HepG2 (cell line): Measurements from ENCODE around the gene ACTN4.

ENCODE experiments used
- CEBPB ChIP-seq: IDR thresholded peaks from 2 replicates; pipeline ENCODE4 v1.6.1; 2011; ENCODE audit warnings: low read depth, low read length, improper control_type of control experiment, borderline replicate concordance
- CENPT ChIP-seq: sonication (generic); formaldehyde crosslinking; IDR thresholded peaks from 2 replicates; pipeline ENCODE4 v1.8.0; 2022; ENCODE audit warnings: low read depth, mild to moderate bottlenecking, moderate library complexity, missing genetic modification reagents
- FOXK2 ChIP-seq: fragments of 450-650 bp; IDR thresholded peaks from 2 replicates; pipeline ENCODE4 v1.6.1; 2016
- HCFC1 ChIP-seq: fragments of 150-350 bp; IDR thresholded peaks from 2 replicates; pipeline ENCODE4 v1.6.1; 2014; ENCODE audit warnings: low read depth, low read length
- IKZF1 ChIP-seq: fragments of 450-650 bp; IDR thresholded peaks from 2 replicates; pipeline ENCODE4 v1.7.1; 2016
- MYC ChIP-seq: sonication (generic); formaldehyde crosslinking; IDR thresholded peaks from 2 replicates; pipeline ENCODE4 v1.9.0; 2021; ENCODE audit warnings: missing genetic modification reagents, borderline replicate concordance
- SNRNP70 ChIP-seq: fragments of 200-400 bp; formaldehyde crosslinking; IDR thresholded peaks from 2 replicates; pipeline ENCODE4 v1.6.1; 2017; ENCODE audit warnings: mild to moderate bottlenecking, low read depth, low read length, moderate library complexity
- TEAD2 ChIP-seq: sonication (generic); formaldehyde crosslinking; IDR thresholded peaks from 2 replicates; pipeline ENCODE4 v1.9.0; 2021; ENCODE audit warnings: missing genetic modification reagents
- ZFP1 ChIP-seq: IDR thresholded peaks from 2 replicates; pipeline ENCODE4 v1.6.1; 2016
- ZNF629 ChIP-seq: sonication (generic); formaldehyde crosslinking; conservative IDR thresholded peaks from 2 replicates; pipeline ENCODE4 v1.5.0; 2020; ENCODE audit warnings: missing genetic modification reagents
- ZNF674 ChIP-seq: sonication (generic); formaldehyde crosslinking; IDR thresholded peaks from 2 replicates; pipeline ENCODE4 v1.5.0; 2020; ENCODE audit warnings: low read depth, mild to moderate bottlenecking, missing genetic modification reagents
- ZNF878 ChIP-seq: sonication (generic); formaldehyde crosslinking; IDR thresholded peaks from 2 replicates; pipeline ENCODE4 v1.8.1; 2023; ENCODE audit warnings: mild to moderate bottlenecking, missing genetic modification reagents, moderate library complexity
- TF ChIP-seq, protein P1 (sequence below): sonication (generic); formaldehyde crosslinking; IDR thresholded peaks from 2 replicates; pipeline ENCODE4 v1.4.0; 2020; ENCODE audit warnings: low read depth, mild to moderate bottlenecking, missing genetic modification reagents
- TF ChIP-seq, protein P2 (sequence below): sonication (generic); formaldehyde crosslinking; IDR thresholded peaks from 2 replicates; pipeline ENCODE4 v1.8.1; 2022; ENCODE audit warnings: mild to moderate bottlenecking, missing genetic modification reagents

GRCh38 chr19:38733493-38734175 is 86.2 kb downstream of the ACTN4 start:
- TF ChIP-seq ZNF878: no peak
- no peak for TF ChIP-seq FOXK2
- TF ChIP-seq SNRNP70: no peak
- no peak for TF ChIP-seq IKZF1
- no peak for TF ChIP-seq CEBPB
- TF ChIP-seq MYC (CRISPR knock-in tag): no peak
- TF ChIP-seq TEAD2: no peak
- no peak for TF ChIP-seq ZNF674 (CRISPR knock-in tag)
- no peak for TF ChIP-seq CENPT (CRISPR knock-in tag)
- no peak for TF ChIP-seq HCFC1
- TF ChIP-seq, protein P1, sequence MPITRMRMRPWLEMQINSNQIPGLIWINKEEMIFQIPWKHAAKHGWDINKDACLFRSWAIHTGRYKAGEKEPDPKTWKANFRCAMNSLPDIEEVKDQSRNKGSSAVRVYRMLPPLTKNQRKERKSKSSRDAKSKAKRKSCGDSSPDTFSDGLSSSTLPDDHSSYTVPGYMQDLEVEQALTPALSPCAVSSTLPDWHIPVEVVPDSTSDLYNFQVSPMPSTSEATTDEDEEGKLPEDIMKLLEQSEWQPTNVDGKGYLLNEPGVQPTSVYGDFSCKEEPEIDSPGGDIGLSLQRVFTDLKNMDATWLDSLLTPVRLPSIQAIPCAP (CRISPR knock-in tag): no peak
- TF ChIP-seq ZFP1 (CRISPR knock-in tag): no peak
- peak; percentile 95 for TF ChIP-seq ZNF629
- TF ChIP-seq, protein P2, sequence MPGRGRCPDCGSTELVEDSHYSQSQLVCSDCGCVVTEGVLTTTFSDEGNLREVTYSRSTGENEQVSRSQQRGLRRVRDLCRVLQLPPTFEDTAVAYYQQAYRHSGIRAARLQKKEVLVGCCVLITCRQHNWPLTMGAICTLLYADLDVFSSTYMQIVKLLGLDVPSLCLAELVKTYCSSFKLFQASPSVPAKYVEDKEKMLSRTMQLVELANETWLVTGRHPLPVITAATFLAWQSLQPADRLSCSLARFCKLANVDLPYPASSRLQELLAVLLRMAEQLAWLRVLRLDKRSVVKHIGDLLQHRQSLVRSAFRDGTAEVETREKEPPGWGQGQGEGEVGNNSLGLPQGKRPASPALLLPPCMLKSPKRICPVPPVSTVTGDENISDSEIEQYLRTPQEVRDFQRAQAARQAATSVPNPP: no peak
